C4-2B (cell line): ENCODE results near the gene PAN2.

Source experiments
- ZFX ChIP-seq: fragments of 450-650 bp; IDR thresholded peaks from 2 replicates; pipeline ENCODE4 v1.6.1; 2017
- TF ChIP-seq, protein P1 (sequence below): fragments of 450-650 bp; conservative IDR thresholded peaks from 2 replicates; pipeline ENCODE4 v1.5.1; 2017; ENCODE audit warnings: mild to moderate bottlenecking

DNA sequence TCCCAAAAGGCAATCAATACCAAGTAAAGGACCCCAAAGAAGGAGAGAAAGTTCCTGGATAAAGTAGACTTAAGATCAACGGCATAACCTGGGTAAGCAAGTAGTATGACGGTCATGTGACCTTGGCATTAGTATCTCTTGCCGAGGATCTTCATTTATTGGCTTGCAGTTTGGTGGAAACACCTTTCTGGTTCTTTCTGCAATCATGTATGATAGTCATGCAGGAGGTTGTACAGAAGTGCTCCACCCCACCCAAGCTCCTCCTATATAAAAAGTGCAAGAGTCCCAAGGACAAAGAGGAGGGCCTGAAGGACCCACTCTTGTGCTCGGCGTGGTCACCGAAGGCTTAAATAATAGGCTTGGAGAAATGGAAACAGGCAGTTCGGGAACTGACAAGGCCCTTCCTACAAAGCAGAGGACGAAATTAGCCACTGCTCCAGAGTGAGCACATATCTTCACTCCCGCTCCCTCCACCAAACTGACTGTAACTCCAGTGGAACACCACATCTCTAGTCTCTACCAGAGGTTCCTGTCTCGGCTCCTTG lies 34.4 kb downstream of the PAN2 start:
- TF ChIP-seq, protein P1, sequence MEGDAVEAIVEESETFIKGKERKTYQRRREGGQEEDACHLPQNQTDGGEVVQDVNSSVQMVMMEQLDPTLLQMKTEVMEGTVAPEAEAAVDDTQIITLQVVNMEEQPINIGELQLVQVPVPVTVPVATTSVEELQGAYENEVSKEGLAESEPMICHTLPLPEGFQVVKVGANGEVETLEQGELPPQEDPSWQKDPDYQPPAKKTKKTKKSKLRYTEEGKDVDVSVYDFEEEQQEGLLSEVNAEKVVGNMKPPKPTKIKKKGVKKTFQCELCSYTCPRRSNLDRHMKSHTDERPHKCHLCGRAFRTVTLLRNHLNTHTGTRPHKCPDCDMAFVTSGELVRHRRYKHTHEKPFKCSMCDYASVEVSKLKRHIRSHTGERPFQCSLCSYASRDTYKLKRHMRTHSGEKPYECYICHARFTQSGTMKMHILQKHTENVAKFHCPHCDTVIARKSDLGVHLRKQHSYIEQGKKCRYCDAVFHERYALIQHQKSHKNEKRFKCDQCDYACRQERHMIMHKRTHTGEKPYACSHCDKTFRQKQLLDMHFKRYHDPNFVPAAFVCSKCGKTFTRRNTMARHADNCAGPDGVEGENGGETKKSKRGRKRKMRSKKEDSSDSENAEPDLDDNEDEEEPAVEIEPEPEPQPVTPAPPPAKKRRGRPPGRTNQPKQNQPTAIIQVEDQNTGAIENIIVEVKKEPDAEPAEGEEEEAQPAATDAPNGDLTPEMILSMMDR: no peak
- TF ChIP-seq ZFX: no peak
